IPS-NIHi7 (cell line): Measurements from ENCODE around the gene NHS.

Experiments used
- DNase-seq: peaks from one replicate; pipeline ENCODE4 v3.0.0; 2012; ENCODE audit warnings: mixed read lengths; ENCODE audit errors: extremely low spot score

NHS gene

GRCh38 chrX:17588303-17588702 lies 213.3 kb downstream of the NHS start:
- DNase-seq, result no peak

GRCh38 chrX:17590892-17591740 lies 216.1 kb downstream of the NHS start:
- DNase-seq, result peak; percentile 79

GRCh38 chrX:17591741-17592110 lies 216.7 kb downstream of the NHS start:
- DNase-seq, result no peak

- DNase-seq, result no peak
These were observed 217.1 kb downstream of the NHS start for GRCh38 chrX:17592117-17592516.

- no peak for DNase-seq
These were observed 219.7 kb downstream of the NHS start for GRCh38 chrX:17594693-17595092.

GRCh38 chrX:17595456-17596035 lies 220.5 kb downstream of the NHS start:
- no peak for DNase-seq

GRCh38 chrX:17596061-17596460 lies 221.1 kb downstream of the NHS start:
- DNase-seq, result no peak

GRCh38 chrX:17596546-17597205 lies 221.7 kb downstream of the NHS start:
- no peak for DNase-seq

- no peak for DNase-seq
These were observed 222.3 kb downstream of the NHS start for GRCh38 chrX:17597327-17597726.

- no peak for DNase-seq
These were observed 222.9 kb downstream of the NHS start for GRCh38 chrX:17597836-17598439.

- DNase-seq, result peak; percentile 36
These were observed 226.6 kb downstream of the NHS start for GRCh38 chrX:17601441-17602200.

- no peak for DNase-seq
These were observed 227.2 kb downstream of the NHS start for GRCh38 chrX:17602245-17602644.

- DNase-seq, result no peak
These were observed 228.2 kb downstream of the NHS start for GRCh38 chrX:17603196-17603595.

- DNase-seq, result no peak
These were observed 230.7 kb downstream of the NHS start for GRCh38 chrX:17605676-17606075.

- DNase-seq, result no peak
These were observed 231.2 kb downstream of the NHS start for GRCh38 chrX:17606231-17606630.

- no peak for DNase-seq
These were observed 233.9 kb downstream of the NHS start for GRCh38 chrX:17608888-17609287.

- DNase-seq, result no peak
These were observed 235.8 kb downstream of the NHS start for GRCh38 chrX:17610788-17611187.

GRCh38 chrX:17613979-17614588 lies 239.1 kb downstream of the NHS start:
- DNase-seq, result no peak

GRCh38 chrX:17616936-17617335 lies 241.9 kb downstream of the NHS start:
- no peak for DNase-seq

- DNase-seq, result no peak
These were observed 242.8 kb downstream of the NHS start for GRCh38 chrX:17617806-17618205.

- DNase-seq, result no peak
These were observed 246.7 kb downstream of the NHS start for GRCh38 chrX:17621566-17622270.
